ENCODE data around the gene ROBO1. TPM values are rescaled to one million over a fixed set of nuclear protein-coding genes. Genes with fewer than 3 reads are reported as not detected.

Gene ROBO1
- total and polyA plus RNA-seq, 2 donors (not counting 3 experiments of a cell fraction or from before 2014, with no cell fraction given): 5.9 to 14.2 TPM

DNA sequence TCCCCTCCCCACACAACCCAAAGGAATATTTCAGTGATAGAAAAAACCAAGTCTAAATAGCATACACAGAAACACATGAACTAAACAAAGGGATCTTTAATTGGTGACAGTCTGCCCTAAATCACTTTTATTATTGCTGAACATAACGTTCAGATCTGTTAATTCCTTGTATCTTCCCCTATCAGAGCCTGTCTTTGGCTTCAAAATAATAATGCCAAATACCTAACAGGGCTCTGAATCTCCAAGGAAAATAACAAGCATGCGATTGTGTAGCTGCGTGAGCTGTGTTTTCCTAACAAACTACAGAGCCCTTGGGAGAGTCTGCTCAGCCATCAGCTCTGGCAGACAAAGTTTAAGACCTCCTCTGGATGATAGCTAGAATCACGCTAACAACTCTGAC is 1010.1 kb downstream of the ROBO1 start:
- no peaks in the 10 kb centered on the region for H4K20me1 ChIP-seq (replicated peaks; ENCODE audit: control insufficient read depth, extremely low read depth, insufficient read depth, low read length)
- CTCF ChIA-PET: no interaction called here
- no peak overlapping the region for H3K27ac ChIP-seq (ENCODE audit: insufficient read depth, low read depth, low read length)
- H3K9ac ChIP-seq (replicated peaks; ENCODE audit: extremely low read depth, insufficient read depth, low read length): no peak overlapping the region
- H3K4me1 ChIP-seq (ENCODE audit: control insufficient read depth, extremely low read depth, insufficient read depth, low read length): no peaks in the 10 kb centered on the region
- H3K9me1 ChIP-seq (replicated peaks; ENCODE audit: control insufficient read depth, extremely low read depth, insufficient read depth, low read length): no peaks in the 10 kb centered on the region
- no peaks in the 10 kb centered on the region for H3K79me2 ChIP-seq (ENCODE audit: control insufficient read depth, insufficient read depth, low read length)
- H3K36me3 ChIP-seq (ENCODE audit: control insufficient read depth in 2 of 2, extremely low read depth in 1 of 2, insufficient read depth in 2 of 2, low read length in 2 of 2): no peaks in the 10 kb centered on the region
- TF ChIP-seq POLR2A (IDR thresholded peaks at IDR 0.05; ENCODE audit: low read depth, low read length): no peak
- no peak for TF ChIP-seq MYC (IDR thresholded peaks at IDR 0.05; ENCODE audit: low read depth, low read length)
- TF ChIP-seq, protein P1, sequence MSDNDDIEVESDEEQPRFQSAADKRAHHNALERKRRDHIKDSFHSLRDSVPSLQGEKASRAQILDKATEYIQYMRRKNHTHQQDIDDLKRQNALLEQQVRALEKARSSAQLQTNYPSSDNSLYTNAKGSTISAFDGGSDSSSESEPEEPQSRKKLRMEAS (IDR thresholded peaks at IDR 0.05; ENCODE audit: insufficient read depth, insufficient read length): no peak
- TF ChIP-seq GATA2 (IDR thresholded peaks at IDR 0.05; ENCODE audit: insufficient read depth, insufficient read length, low read depth, low read length): no peak
- TF ChIP-seq JUN (IDR thresholded peaks at IDR 0.05; ENCODE audit: borderline replicate concordance, insufficient read depth, insufficient read length, low read depth): no peak
- TF ChIP-seq POLR2AphosphoS5 (IDR thresholded peaks at IDR 0.05; ENCODE audit: insufficient read depth, low read depth, low read length): no peak
- no peak for TF ChIP-seq EZH2 (IDR thresholded peaks at IDR 0.05; ENCODE audit: borderline replicate concordance, low read depth, low read length, severe bottlenecking)
- TF ChIP-seq, protein P2, sequence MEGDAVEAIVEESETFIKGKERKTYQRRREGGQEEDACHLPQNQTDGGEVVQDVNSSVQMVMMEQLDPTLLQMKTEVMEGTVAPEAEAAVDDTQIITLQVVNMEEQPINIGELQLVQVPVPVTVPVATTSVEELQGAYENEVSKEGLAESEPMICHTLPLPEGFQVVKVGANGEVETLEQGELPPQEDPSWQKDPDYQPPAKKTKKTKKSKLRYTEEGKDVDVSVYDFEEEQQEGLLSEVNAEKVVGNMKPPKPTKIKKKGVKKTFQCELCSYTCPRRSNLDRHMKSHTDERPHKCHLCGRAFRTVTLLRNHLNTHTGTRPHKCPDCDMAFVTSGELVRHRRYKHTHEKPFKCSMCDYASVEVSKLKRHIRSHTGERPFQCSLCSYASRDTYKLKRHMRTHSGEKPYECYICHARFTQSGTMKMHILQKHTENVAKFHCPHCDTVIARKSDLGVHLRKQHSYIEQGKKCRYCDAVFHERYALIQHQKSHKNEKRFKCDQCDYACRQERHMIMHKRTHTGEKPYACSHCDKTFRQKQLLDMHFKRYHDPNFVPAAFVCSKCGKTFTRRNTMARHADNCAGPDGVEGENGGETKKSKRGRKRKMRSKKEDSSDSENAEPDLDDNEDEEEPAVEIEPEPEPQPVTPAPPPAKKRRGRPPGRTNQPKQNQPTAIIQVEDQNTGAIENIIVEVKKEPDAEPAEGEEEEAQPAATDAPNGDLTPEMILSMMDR (IDR thresholded peaks at IDR 0.05; ENCODE audit: extremely low read depth in 1 of 2, insufficient read depth in 1 of 2, low read depth in 1 of 2, low read length in 2 of 2): no peak
- TF ChIP-seq FOS (IDR thresholded peaks at IDR 0.05; ENCODE audit: borderline replicate concordance, insufficient read depth, low read length): no peak
- POLR2A ChIA-PET: no interaction called here
- intact Hi-C loops (cut with micrococcal nuclease) (no loop called here), dilution Hi-C loops (cut with MboI; ENCODE audit: extremely low pct_ligation_motif_present, low sequenced_read_pairs) (no loop called here)
- no peak for FAIRE-seq
- H3K4me2 ChIP-seq (ENCODE audit: insufficient read depth, low read length): no peak overlapping the region
- no peaks in the 10 kb centered on the region for H3K27me3 ChIP-seq (ENCODE audit: control insufficient read depth in 2 of 2, insufficient read depth in 2 of 2, low read length in 2 of 2)
- no peak overlapping the region for H2AFZ ChIP-seq (ENCODE audit: low read depth, low read length)
- no peak overlapping the region for H3K4me3 ChIP-seq (replicated peaks in 1 of 3; ENCODE audit: insufficient read depth in 1 of 3, low read depth in 1 of 3, low read length in 3 of 3)
- DNase-seq (ENCODE audit: low read depth, low spot score): no peak
- no peaks in the 10 kb centered on the region for H3K9me3 ChIP-seq (replicated peaks; ENCODE audit: control insufficient read depth, insufficient read depth, low read length)
- no TSS peak for BruUV-seq (replicated peaks)

Data from endothelial cell of umbilical vein (primary cell).